ENCODE results near the gene ADGRA1.
"Not testable (repeated sequence)": the region's sequence is repeated elsewhere in the genome, so short reads cannot be mapped to it uniquely, and the experiment has no call there.

Gene ADGRA1

DNA sequence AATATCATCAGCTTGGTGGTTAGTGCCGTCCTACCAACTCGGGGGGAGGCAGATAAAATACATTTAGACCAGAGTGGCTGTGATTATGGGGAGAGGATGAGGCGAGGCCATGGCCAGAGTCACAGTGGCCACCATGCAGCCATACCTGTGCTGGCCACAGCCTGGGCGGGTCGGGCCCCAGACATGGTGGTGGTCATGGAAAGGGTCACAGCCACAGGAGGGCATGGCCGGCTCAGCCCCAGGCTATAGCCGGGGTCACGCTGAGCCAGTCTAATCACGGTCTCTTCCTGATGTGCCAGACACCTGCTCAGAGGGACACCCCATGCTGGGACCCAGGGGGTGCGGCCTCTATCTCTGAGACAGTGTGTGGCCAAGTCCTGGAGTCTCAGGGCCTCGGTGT lies 10.2 kb downstream of the ADGRA1 start:
- no peak for DNase-seq

DNA sequence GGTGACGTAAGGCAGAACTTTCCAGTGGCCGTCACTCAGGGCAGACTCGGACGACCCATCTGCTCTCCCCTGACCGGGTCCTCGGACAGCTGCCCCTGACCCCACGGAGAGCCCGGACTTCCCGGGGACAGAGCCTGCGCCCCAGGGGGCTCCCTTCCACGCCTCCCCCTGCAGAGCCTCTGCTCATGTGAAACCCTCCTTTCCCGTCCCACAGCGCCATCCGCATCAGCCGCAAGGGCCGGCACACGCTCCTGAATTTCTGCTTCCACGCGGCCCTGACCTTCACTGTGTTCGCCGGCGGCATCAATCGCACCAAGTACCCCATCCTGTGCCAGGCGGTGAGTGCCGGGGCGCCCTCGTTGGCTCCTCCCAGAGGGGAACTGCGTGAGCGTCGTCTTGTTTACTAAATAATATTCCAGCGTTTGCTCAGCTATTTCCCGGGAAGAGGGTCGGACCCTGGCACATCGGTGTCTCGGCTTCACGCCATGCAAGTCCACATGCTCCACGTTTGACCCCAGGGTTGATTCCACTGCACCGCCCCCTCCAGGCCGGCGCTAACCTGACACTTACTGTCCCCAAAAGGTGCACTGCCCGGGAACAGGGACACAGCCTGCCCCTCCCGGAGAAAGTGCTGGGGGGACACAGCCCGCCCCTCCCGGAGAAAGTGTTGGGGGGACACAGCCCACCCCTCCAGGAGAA lies 10.9 kb downstream of the ADGRA1 start:
- DNase-seq: no peak

DNA sequence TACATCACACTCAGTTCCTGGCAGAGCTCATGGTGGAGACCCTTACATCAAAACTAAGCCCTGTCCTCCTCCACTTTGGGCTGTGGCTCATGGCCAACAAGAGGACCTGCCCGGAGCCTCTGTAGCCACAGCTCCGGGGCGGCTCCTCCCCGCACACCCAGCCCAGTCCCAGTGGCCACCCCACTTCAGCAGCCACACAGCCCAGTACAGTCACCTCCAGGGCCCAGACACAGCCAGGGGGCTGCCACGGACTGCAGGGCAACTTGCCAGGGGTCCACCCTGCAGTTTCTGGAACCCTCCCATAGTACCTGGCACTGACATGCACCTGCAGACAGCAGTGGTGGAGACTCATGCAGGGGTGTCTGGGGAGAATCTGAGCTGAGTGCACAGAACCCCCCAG lies 11.8 kb downstream of the ADGRA1 start:
- DNase-seq: no peak

DNA sequence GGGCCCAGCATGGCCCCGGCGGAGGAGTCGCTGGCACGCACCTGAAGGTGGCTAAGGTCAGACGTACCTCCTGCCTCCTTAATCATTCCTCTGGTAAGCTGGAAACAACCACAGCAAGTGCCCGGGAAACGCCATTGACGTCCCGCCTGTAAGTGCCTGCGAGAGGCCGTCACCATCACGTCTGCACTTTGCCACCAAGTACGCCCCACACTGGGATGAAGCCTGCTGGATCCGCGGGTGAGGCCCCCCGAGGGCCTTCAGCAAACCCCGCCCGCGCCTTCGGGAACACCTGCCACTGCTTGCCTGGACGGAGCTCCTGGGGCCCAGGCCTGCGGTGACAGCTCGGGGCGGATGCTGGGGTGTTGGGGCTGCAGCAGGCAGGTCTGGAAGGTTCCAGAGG lies 12.5 kb downstream of the ADGRA1 start:
- DNase-seq: no peak

DNA sequence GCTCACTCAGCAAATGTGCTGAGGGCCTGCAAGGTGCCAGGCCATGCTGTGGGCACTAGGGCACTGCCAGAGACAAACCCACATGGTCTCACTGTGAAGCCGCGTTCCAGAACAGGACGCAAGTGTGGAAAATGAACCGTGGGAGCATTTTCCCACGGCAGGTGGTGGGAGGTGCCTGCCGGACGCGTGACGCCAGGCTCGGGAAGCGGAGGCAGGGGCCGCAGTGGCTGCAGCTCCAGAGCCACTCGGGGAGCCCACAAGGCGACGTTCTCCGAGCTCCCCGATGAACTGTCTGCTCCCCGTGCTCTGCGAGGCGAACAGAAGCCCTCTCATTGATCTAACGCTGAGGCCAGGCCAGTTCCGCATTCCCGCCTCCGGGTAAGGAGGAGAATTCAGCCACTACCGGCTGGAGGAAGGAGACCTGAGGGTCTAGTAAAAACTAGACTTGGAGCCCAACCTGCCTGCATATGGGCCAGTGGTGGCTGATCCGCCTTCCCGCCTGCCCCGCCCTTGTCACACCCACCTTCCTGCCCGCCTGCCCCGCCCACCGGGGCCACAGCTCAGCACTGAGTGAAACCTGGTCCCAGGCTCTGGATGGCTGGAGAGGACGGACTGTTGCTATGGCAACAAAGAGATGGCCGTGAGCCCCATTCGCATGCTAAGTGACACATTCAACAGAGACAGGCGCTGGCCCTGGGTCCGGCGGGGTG lies 13.1 kb downstream of the ADGRA1 start:
- peak in 1 of 2 donors; percentile 56 for DNase-seq

DNA sequence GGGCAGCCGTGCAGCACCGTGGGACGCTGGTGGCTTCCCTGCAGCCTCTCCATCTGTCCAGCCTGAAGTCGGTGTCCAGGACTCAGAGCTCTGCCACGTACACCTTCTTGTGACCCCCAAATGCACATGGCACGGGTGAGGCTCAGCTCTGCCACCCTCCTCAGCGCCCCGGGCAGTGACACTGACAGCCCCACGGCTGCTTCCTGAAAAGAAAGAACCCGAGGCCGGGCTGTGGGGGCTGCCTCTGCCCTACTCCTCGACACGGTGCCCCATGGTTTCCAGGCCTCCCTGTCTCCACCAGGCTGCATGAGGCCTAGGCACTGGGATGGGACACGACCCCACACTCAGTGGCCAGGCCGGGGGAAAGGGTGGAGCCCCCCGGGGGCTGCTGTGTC lies 13.7 kb downstream of the ADGRA1 start:
- DNase-seq: no peak

DNA sequence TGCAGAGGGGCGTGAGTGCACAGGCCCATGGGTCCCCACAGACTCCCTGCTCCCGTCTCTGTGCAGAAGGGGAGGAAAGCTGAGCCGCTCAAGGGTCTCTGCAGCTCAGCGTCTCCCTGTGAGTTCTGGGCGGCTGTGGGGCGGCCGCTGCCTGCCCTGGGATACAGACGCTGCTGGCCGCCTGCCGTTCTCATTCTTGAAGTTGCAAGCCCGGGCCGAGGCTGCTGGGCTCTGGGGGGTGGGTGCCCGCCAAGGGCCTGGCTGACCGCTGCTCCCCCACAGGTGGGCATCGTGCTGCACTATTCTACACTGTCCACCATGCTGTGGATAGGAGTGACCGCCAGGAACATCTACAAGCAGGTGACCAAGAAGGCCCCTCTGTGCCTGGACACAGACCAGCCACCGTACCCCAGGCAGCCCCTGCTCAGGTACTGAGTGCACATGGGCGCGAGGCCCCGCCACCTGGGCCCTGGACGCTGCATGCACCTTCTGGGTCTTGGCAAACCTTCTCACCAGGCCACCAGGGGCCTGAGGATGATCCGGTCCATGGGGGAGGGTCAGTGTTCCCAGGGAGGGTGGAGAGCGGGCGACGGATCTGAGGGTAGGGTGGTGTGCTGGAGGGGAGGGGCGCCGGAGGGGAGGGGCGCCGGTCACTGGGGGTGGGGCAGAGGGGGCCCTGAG lies 14.8 kb downstream of the ADGRA1 start:
- DNase-seq: no peak

DNA sequence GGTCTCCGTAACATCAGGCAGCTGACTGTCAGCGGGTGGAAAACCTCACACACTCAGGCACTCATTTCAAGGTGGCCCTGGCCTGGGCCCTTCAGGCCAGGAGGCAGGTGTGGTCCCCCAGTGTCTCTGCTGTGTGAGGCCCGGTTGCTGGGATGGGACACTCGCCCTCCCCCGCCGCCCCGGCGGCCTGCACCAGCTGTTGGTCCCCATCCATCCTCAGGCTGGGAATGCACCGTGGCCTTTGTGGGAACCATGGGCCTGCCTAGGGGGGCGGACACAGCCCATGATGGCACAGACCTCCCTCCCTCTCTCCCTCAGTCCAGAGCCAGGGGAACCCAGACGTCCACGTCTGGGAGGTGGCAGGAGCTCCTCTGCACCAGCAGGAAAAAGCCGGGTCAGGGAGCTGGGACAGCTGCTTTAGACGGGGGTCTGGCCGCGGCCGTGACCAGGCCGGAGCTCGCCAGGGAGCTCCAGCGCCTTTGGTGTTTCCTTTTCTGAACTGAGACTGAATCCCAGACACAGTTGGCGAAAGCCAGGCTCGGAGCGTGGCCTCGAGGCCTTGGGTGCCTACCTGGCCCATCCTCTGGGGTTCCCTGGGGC lies 15.7 kb downstream of the ADGRA1 start:
- DNase-seq: no peak

DNA sequence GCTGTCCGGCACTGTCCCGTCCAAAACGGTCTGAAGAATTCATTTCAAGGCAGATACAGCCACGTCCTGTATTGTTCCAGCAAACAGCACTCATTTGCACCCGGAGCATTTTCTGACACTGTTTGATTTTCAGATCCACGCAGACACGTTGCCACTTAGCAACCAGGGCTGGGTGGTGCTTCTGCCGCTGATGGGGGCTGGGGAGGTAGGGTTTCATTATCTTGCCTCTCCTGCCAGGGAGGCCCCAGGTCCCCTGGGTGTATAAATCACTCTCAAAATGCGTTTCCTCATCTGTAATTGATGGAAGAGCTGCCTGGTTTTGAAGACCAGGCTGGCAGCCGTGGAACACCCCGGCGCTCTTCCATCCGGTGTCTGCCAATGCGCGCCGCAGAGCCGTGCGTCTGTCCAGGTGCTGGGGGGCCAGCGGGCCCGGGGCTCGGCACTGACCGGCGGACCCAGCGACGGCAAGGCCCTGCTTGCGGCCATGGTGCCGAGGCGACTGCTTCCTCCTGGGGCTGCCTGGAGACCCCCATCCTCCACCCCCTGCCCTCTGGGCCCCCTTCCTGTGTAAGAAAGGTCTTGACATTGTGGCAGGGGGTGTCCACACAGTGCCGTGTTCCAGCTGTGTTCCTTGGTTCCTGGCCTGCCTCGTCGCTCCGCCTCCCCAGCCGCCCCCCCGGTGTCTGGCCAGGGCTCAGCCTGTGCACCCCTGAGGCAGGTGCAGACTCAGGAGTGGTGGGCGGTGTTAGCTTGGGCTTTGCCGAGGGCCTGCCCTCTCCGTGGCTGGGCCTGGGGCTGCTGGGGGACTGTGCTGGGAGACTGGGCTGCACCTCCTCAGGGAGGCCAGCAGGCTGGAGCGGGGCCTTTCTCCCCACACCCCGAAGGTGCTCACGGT lies 16.6 kb downstream of the ADGRA1 start:
- DNase-seq: no peak

DNA sequence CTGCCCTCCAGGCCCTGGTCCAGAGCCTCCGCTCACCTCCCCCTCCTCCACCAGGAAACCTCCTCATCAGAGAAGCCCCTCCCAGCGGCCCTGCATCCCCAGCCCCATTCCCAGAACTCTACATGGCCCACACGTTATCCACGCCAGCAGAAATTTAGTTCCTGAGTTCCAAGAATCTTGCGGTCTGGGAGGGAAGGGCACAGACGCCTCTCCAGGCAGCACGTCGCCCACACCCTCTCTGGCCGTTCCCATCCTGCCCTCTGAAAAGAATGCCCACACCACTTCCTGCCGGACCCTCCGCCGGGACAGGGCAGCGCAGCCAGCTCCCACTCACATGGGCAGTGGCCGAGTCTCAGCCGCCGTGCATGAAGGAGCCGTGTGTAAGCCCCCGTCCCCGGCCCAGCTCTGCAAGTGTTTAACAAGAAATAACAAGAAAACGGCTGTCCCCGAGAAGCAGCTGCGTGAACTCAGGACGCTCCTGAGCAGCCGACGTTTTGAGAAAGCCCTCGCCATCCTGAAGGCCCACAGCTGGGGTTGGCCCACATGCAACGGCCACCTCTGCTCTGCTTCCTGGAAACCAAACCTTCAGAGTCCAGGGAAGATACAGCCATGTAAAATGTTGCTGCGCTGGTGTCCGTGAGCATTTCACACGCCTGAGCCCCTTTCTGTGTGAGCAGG lies 17.4 kb downstream of the ADGRA1 start:
- no peak for DNase-seq

DNA sequence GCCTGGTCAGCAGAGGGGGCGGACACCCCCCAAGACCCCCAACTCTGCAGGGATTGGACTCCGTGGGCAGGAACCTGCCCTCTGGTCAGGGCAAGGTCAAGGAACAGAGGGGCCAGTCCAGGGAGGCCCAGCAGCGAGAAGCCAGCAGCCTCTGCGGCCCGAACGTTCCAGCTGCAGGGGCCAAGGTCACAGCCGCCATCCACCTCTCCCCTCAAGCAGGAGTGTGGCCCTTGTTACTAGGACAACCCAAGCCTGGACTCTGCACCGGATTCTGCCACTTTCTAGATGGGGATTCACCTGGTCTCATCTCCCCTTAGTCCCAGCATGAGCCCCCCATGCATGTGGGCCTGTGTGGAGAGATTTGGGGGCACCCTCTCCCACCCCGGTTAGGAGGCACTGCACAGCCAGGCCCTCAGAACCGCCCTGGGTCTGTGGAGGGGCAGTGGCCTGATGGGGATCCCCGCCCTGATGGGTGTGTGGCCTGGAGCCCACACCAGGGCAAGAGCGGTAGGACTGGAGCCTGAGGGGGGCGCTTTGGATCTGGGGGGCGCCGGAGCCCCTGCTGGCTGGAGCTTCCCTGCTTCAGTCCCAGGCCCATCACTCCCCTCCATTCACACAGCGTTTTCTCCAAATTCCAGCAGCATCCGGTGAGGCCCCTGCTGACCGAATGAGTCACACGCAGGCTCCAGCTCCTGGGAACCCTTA lies 18.1 kb downstream of the ADGRA1 start:
- no peak for DNase-seq

DNA sequence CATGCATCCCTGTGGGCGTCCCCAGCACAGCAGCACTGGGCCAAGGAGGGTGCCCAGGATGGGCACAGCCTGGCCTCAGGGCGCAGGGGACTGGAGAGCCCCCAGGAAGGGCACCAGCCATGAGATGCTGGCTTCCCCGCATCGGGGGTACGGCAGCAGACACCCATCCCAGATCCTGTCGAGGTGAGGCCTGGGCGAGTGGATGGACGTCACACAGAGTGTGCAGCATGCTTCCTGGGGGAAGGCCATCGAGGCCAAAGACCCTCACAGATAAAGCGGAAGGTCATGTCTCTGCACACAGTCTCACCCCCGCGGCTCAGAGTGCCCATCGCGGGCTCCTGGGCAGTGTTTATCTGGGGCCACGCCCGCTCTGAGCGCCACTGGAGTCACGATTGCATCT lies 18.8 kb downstream of the ADGRA1 start:
- no peak for DNase-seq

DNA sequence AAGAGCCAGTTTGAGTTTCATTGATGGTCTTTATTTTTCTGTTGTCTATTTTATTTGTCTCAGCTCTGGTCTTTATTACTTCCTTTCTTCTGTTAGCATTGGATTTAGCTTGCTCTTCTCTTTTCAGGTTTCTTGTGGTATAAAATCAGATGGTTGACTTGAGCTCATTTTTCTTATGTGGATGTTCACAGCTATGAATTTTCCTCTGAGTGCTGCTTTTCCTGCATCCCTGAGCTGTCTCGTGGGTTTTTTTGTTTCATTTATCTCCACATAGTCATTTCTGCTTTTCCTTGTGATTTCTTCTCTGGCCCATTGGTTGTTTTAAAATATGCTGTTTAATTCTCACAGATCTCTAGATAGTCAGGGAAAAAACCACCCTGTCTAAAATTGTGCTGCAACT lies 19.7 kb downstream of the ADGRA1 start:
- DNase-seq: no peak

DNA sequence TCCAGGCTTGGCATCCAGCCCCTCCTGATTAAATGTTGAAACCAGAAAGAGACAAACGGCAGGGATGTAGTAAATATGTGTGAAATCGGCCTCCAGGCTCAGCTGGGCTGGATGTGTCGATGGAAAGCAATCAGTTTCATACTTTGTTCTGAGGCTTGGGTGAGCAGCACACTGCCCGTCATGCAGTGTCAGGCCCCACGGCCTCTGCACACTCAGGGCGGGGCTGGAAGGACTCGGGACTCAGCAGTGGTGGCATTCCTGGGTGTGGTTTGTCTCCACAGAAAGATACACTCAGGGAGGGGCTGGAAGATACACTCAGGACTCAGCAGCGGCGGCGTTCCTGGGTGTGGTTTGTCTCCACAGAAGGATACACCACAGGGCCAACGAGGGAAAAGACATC lies 22.0 kb downstream of the ADGRA1 start:
- DNase-seq: no peak

DNA sequence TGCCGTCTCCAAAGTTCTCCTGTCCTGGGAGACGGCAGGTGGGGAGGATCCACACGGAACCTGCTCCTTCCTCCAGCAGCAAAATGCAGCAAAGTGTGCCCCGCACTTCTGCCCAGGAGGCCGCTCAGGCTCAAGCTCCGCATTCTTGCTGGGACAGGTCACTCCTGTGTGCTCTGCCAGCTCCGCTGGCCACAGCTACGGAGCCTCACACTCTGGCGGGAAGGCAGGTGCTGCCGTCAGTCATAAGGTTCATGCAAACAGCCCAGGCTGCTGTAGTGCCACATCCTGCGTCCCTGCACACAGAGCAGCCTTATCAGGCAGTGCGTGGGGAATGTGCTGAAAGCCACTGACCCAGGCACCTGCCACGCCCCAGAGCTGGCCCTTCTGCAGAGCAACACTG lies 22.4 kb downstream of the ADGRA1 start:
- DNase-seq: no peak

DNA sequence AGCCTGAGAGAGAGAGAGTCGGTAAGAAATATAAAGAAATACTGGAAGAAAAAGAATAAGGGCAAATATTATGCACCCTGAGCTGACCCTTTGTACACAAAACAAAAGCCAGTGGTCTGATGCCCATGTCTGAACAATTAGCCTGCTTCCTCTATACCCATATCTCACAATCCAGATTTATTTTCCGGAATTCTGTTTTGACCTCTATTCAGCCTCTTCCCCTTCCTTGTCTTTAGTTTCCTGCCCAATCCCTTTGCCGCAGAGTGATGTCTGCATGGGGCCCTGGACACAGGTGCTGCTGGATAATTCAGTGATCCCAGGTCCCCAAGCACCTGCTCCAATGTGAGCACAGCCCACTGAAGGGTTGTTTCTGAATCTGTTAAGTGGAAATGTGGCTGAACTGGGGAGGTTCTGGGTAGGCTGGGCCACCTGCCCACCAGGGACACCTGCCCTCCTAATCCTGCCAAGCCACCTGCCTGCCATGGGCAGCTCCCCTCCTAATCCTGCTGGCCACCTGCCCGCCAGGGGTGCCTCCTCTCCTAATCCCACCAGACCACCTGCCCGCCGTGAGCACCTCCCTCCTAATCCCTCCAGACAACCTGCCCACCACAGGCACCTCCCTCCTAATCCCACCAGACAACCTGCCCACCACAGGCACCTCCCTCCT lies 23.0 kb downstream of the ADGRA1 start:
- no peak for DNase-seq

DNA sequence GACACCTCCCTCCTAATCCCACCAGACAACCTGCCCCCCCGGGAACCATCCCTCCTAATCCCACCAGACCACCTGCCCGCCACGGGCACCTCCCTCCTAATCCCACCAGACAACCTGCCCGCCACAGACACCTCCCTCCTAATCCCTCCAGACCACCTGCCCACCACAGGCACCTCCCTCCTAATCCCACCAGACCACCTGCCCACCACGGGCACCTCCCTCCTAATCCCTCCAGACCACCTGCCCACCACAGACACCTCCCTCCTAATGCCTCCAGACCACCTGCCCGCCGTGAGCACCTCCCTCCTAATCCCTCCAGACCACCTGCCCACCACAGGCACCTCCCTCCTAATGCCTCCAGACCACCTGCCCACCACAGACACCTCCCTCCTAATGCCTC lies 23.9 kb downstream of the ADGRA1 start:
- not testable (repeated sequence) for DNase-seq

DNA sequence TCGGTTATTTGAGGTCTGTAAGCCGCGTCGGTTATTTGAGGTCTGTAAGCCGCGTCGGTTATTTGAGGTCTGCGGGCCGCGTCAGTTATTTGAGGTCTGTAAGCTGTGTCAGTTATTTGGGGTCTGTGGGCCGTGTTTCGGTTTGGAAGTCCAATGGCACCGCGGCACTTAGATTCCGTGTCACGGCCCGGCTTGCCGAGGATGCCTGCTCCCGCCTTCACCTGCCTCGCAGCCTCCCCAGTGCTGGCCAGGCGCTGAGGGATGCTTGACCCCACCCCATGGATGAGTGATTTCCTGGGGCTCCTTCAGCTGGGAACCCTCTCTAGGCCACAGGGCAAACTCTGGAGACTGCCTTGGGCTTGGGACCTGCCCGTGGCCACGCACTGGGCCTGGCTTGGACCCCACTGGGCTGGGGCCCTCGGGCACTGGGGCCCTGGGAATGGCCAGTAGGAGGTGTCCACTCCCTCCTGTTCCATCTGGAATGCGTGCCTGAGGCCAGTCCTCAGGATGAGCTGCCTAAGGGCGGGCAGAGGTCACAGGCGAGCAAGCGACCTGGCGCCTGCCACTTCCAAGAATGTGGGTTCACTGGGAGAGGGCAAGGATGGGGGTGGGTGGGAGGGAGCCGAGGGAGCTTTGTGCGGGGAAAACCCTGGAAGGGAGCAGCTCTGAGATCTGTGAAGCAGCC lies 25.6 kb downstream of the ADGRA1 start:
- DNase-seq: no peak

DNA sequence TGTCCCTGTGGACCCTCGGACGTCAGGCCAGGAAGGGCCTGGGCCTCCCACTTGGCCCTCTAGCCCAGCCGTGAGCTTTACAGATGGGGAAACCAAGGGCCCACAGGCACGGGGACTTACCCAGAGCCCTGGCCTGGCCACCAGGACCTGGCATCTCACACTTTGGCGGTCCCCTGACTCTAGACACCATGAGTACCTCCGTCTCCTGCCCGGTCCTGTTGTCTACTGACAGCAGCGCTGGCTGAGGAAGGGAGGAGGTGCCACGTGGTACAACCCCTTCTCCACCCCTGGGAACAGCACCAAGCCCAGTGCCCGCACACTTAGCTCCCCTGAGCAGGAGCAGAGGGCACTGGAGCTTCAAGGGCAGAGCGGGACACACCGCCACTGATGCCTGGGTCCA lies 26.1 kb downstream of the ADGRA1 start:
- DNase-seq: no peak

DNA sequence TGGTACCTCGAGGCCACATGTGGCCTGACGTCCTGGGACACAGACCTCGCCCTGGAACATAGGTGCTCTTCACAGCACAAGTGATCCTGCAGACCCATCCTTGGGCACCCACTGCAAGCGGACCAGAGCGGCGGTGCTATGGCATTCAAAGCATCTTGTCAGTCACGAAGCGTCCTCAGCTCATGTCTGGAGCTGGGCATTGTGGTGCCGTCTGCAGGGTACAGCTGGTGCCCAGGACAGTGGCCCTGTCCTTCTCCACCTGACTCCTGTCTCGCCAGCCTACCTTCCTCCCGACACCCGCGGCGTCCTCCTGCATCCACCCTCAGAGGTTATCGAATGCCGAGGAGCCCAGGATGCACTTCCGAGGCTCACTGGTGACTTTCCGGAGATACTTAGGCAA lies 26.5 kb downstream of the ADGRA1 start:
- DNase-seq: no peak
